ENCODE measurements around the gene MYO10.

DNA sequence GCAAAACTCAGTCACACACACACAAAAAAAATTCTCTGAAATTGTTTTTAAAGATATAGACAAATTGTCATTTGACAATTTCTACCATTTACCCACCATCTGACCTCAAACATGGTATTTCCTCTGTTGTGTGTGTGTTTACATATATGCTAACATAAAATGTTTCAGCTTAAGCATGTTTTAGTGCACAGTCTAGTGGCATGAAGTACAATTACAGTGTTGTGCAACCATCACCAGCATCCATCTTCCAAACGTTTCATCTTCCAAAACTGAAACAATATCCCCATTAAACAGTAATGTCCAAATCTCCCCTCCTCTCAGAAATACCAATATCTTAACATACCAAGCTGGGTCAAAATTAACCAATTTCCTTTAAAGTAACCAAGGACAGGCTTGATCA, 65.2 kb downstream of the MYO10 start:
- TF ChIP-seq, protein P1, sequence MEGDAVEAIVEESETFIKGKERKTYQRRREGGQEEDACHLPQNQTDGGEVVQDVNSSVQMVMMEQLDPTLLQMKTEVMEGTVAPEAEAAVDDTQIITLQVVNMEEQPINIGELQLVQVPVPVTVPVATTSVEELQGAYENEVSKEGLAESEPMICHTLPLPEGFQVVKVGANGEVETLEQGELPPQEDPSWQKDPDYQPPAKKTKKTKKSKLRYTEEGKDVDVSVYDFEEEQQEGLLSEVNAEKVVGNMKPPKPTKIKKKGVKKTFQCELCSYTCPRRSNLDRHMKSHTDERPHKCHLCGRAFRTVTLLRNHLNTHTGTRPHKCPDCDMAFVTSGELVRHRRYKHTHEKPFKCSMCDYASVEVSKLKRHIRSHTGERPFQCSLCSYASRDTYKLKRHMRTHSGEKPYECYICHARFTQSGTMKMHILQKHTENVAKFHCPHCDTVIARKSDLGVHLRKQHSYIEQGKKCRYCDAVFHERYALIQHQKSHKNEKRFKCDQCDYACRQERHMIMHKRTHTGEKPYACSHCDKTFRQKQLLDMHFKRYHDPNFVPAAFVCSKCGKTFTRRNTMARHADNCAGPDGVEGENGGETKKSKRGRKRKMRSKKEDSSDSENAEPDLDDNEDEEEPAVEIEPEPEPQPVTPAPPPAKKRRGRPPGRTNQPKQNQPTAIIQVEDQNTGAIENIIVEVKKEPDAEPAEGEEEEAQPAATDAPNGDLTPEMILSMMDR (IDR thresholded peaks at IDR 0.05) = no peak
- no peak for TF ChIP-seq POLR2A (IDR thresholded peaks at IDR 0.05)

Data from upper lobe of left lung (tissue), 4 donors.